ENCODE measurements around the gene SLC25A17.
"Not testable (repeated sequence)": the region's sequence is repeated elsewhere in the genome, so short reads cannot be mapped to it uniquely, and the experiment has no call there.

Gene SLC25A17

DNA sequence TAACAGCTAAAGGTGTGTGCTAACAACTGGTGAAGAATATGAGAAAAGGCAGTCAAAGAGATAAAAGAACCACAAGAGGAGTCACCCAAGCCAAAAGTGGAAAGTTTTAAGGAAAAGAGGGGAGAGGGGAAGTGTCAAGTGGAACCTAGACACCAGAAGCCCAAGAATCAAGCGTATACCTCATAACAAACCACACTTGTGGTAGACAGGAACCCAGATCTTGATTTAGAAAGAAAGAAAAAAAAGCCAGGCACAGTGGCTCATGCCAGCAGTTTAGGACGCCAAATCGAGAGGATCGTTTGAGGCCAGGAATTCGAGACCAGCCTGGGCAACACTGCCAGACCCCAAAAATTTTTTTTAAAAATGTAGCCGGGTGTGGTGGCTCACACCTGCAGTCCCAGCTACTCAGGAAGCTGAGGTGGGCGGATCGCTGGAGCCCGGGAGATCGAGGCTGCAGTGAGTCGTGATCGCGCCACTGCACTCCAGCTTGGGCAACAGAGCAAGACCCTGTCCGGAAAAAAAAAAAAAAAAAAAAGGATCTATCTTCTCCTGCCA is 877 bp downstream of the SLC25A17 start:
- no peak for DNase-seq

DNA sequence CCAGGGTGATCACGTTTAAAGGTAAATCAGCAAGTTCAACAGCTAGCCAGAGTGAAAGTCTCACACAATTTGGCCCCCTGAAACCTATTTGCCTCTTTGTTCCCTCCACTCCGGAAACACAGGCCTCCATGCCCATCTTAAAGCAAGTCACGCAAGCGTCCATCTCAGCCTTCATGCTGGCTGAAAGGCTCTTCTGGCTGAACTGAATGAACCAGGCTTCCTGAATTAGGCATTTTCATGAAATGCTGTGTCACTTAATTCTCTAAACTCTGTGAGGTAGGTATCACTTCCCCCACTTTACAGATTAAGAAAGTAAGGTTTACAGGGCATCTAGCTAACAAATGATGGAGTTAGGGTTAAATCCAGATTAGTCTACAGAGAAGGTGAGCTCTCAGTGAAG is 1.4 kb downstream of the SLC25A17 start:
- no peak for DNase-seq

DNA sequence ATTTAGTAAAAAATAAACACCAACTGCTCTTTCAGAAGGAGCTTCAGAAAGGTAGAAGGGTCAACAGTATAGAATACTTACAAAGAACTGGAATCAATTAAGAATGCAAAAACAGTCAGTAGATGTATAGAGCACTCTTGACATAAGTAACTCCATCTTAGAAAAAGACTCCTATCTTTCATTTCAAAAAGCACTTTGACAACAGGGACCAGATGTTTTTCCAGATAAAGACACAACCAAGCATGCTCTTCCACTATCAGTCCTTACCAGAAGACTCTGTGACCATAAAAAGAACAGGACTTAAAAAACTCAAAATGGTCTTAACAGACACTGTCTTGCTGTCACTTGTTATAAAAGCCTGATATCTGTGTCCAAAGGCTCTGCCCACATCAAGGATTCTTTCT is 5.2 kb downstream of the SLC25A17 start:
- DNase-seq, result no peak

DNA sequence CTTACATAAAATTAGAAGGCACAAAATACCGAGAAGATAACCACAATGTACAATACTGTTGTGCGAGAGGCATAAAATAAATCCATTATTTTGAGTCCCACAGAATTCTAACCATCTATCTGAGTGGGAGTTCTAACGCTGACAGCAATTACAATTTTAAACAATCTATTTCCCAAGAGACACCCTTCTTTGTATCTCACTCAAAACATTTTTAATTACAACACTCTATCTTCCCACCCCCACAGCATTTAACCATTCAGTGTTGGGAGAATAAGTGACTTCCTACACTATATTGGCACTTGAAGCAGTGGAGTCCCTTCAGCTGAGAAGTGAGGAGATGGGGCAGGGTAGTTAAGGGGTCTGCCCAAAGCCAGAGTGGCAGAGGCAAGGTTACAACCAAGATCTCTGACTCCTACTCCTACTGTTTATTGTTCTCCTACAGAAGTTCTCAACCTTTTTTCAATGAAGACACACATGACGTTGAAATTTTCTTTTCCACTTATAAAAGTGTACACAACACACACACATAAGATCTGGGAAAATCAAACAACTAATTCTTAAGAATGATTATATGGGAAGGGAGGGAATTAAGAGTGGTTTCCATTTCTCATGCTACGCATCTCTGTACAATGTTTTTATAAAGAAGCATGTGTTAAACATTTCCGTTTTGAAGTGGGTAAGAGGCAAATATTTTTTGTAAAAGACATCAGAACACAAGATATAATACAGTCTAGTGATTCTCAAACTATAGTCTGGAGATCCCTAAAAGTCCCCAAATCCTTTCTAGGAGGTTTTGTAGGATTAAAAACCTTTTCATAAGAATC is 10.9 kb downstream of the SLC25A17 start:
- no peak for DNase-seq

DNA sequence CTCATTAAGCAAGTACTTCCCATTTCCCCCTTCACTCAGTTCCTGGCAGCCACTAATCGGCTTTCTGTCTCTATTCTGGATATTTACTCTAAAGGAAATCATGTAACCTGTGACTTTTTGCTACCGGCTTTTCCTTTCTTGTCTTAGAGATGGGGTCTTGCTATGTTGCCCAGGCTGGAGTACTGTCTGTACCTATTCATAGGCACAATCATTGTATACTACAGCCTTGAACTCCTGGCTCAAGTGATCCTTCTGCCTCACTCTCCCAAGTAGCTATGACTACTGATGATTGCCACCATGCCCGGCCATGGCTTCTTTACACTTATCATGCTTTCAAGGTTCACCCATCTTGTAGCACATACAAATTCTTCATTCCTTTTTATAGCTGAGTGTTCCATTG is 12.4 kb downstream of the SLC25A17 start:
- no peak for DNase-seq

DNA sequence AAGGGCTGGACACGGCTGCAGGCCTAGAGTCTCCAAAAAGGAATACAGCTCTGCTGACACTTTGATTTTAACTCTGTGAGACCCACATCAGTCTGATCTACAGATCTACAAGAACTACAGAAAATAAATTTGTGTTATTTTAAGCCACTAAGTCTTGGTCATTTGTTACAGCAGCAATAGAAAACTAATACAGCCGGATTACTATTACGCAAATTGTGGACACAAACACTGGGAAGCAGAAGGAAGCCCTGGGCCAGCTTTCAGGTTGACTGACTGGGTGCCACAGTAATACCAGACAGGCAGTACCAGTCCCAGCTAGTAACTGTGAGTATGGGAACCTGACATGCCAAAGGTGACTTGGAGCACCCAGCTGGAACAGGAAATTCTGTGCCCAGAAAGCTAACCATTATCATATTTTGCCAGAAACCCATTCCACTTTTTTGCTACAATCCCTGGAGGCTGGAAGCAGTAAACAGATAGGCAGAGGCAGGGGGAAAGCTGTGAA is 13.4 kb downstream of the SLC25A17 start:
- DNase-seq, result no peak

DNA sequence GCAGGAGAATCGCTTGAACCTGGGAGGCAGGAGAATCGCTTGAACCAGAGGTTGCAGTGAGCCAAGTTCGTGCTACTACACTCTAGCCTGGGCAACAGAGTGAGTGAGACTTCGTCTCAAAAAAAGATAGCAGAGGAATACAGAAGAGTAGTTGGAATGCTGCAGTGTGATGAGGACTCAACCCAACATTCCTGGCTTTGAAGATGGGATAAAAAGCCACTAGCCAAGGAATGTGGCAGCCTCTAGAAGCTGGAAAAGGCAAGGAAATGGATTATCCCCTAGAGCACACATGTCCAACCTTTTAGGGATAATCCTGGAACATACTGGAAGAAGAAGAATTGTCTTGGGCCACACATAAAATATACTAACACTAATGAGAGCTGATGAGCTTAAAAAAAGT is 13.9 kb downstream of the SLC25A17 start:
- no peak for DNase-seq

DNA sequence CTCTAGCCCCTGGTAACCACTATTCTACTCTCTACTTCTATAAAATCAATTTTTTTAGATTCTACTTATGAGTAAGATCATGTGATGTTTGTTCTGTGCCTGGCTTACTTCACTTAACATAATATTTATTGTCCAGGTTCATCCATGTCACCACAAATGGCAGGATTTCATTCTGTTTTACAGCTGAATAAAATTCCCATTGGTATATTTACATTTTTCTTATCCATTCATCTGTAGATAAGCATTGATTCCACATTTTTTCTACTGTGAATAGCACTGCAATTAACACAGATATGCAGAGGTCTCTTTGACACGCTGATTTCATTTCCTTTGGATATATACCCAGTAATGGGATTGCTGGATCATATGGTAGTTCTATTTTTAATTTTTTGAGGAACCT is 15.8 kb downstream of the SLC25A17 start:
- no peak for DNase-seq

DNA sequence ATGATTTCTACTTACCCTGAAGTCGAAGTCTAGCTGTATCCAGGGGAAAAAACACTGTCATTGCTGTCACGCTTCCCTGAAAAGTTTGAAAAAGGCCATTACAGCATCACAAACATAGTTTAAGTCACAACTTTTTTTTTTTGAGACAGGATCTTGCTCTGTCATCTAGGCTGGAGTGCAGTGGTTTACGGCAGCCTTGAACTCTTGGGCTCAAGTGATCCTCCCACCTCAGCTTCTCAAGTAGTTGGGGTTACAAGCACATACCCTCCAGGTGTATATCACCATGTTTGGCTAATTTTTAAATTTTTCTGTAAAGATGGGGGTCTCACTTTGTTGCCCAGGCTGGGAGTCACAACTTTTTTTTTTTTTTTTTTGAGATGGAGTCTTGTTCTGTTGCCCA is 20.1 kb downstream of the SLC25A17 start:
- DNase-seq, result no peak

DNA sequence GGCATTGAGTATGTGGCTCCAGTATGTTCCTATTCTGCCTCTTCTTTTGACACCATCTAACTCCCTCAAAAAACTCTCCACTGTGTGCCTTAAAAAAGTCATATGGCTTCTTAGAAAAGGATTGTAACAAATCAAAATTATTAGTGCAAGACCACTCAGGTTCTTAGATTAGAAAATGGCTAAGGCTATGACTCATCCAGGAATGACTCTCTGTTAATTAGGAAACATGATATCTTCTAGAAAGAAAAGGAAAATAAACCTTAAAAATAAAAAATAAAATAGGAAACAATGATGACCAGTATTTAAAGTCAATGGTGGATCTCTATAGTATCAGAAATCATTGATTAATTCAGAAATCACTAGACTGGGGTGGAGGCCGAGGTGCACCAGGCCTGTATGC is 21.7 kb downstream of the SLC25A17 start:
- no peak for DNase-seq

DNA sequence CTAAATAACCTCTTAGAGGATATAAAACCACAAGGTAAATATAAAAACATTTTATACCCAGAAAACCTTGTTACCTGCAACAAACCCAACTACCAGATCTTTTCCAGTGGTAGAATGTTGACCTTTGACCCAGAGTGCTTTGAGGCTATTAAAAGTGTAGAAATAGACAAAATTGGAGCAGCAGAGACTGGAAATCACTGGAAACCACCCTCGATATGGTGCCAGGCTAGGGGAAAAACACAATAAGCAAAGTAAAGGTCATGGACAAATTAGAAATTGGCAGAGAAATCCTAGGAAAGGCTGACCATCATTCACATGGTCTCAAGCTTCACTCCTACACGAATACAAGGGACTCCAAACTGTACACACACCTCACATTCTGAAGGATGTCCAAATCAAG is 26.7 kb downstream of the SLC25A17 start:
- no peak for DNase-seq

DNA sequence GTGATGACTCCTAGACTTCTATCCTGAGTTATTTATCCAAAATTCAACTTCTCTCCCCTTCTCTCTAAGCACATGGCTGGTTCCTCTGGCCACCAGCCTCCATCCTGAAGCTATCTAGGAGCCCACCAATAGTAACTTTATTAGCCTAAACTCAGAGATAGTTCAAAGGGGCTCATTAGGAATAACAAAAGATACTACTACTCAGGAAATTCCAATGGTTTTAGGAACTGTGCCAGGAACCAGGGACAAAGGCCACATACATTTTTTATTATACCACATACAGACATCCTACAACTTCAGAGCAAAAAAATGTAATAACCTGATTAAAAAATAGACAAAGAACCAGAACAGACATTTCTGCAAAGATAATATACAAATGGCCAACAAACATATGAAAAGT is 27.9 kb downstream of the SLC25A17 start:
- DNase-seq, result no peak

DNA sequence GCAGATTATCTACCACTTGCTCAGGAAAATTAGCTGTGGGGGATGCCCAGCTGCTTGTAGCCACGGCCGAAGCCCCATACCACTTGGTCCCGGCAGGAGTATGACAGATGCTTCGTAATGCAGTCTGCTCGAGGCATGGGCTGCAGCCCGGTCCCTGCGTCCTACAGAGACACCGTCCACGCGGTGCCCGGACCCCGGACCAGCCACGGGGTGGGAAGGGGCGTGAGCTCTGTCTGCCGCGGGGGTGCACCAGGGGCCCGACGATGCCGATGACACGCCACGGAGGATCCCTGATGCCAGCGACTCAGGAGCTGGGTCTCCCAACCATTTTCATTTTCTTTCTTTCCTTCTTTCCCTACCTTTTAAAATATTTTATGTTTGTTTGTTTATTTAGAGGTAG is 30.0 kb downstream of the SLC25A17 start:
- DNase-seq, result no peak

DNA sequence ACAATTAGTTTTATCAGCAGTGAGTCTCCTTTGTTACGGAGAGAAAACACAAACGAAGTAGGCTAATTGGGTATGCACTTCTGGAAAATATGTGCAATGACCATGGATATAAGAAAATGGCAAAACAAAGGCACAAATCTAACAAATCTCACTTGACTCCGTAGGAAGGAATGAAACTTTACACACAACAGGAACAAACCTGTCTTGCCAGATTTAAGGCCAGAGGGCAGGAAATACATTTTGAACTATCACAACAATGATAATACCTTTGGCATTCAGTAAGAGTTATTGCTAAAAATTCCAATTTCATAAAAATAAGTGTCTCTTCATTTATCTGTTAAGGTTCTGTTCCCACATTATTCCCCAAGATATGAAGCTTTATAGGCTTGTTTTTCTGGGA is 36.6 kb downstream of the SLC25A17 start:
- DNase-seq, result no peak

DNA sequence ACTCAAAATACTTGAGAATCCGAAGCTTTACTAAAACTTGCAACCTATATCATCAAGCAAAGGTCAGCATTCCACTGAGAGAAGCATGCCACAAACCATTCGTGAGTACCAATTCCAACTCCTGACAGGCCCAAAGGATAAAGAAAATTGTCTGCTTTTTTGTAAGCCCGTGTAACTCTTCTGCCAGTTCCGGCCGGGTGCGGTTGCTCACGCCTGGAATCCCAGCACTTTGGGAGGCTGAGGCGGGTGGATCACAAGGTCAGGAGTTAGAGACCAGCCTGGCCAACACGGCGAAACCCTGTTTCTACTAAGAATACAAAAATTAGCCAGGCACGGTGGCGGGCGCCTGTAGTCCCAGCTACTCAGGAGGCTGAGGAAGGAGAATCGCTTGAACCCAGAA is 37.4 kb downstream of the SLC25A17 start:
- not testable (repeated sequence) for DNase-seq

DNA sequence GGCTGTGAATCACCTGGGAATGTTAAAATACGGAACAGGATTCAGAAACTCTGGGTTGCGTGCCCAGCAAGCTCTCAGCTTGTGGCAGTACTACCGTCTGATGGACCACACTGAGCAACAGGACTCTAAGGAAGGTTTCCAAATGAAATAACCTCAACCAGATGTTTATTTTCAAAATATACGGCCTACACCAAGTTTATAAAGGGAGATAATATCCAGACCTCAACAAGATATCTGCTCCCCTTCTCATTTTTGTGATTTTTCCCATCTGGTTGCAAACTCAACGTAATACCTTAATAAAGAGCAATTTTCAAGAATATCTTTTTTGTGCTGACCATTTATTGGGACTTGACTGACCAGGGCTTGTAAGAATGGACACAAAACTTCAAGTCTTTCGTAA is 49.4 kb downstream of the SLC25A17 start:
- DNase-seq, result no peak

DNA sequence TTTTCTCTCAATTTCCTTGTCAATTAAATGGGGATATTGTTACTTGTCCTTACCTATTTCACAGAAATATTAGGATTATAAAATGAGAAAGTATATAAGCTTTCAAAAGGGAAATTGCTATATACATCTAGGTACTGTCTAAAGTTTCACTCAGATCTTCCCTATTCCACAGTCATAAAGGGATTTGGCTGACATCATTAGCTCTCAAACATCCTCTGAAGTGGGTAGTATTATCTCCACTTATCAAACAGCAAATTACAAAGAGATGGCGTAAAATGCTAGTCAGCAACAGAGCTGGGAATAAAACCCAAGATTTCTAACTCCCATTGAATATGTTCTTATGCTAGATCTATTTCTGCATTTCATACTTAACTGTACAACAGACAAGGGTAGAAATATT is 50.9 kb downstream of the SLC25A17 start:
- DNase-seq, result no peak

DNA sequence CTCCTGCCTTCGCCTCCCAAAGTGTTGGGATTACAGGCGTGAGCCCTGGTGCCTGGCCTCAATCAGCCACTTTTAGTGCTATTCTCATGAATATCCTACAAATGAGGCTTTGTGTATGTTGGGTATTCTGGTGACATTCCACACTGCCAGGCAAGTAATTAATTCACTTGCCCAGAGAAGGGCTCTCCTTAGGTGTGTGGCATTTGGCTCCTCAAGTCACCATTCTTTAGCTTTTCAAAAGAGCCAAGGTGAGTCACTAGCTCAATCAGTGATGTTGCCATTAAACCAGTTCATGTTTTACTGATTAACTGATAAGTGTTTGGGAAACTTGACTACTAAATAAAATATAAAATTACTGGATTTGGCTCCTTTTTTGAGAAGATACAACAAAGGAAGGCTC is 52.2 kb downstream of the SLC25A17 start:
- DNase-seq, result no peak

DNA sequence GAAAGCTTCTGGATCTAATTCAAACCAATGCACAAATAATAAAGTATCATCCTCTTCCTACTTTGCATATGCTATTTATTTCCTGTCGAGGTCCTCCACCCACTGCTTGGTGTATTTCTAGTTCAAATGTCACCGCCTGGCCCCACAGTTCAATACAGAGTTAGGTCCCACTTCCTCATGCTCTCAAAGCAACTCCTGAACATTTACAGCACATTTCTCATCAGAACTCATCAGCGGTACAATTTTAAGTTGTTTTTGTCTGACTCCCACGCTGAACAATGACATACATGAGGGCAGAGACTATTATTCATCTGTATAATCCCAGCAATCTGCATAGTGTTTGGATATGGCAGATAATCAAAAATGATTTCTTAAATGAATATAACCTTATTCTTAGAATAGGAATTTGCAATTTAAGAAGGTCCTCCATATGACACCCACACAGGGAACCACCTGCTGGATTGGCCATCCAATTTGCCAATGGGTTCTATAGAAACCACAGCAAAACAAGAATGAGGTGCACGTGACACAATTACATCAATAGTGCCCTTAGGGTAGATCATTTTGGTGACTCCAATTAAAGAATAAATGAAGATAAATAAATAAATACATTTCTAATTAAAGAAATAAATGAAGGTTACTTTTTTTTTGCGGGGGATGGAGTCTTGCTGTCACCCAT is 54.2 kb downstream of the SLC25A17 start:
- no peak for DNase-seq

DNA sequence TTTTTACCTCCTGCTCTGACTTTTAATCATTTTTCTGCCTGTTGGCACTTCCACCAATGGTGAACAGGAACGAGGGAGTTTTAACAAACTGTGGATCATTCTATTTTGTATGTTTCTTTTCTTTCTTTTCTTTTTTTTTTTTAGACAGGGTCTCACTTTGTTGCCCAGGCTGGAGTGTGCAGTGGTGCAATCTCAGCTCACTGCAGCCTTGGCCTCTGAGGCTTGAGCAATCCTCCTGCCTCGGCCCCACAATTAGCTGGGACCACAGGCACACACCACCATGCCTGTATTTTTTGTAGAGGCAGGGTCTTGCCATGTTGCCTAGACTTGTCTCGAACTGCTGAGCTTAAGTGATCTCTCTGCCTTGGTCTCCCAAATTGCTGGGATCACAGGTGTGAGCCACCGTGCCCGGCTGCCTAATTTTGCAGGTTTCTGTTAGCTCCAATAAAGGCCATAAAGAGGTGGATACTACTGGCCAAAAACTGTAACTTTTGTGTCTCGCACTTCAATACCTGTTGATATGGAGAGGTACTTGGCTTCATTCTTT is 59.8 kb downstream of the SLC25A17 start:
- no peak for DNase-seq

DNA sequence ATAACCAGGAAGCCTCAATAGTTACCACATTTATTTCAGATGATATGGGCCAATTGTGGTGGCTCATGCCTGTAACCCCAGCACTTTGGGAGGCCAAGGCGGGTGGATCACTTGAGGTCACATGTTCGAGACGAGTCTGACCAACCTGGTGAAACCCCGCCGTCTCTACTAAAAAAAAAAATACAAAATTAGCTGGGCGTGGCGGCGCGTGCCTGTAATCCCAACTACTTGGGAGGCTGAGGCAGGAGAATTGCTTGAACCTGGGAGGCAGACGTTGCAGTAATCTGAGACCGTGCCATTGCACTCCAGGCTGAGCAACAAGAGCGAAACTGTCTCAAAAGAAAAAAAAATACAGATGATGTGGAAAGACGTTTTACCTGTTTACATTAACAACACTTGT is 60.3 kb downstream of the SLC25A17 start:
- not testable (repeated sequence) for DNase-seq

DNA sequence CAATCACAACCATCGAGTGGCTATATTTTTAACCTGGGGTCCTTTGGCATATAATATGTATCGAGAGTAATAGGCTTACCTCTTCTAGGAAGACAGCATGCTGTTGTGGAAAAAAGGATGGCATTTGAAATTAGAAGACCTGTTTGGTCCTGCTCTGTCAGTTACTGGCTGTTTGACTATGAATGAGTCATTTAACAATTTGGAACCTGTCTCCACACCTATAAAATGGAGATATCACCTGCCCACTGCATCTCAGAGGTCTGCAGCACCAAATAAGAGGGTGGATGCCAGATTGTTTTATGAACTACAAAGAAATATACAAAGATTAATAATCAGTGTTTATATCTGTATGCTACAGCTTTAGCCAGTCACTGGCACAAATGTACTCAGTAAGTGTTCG is 60.8 kb downstream of the SLC25A17 start:
- DNase-seq, result no peak

DNA sequence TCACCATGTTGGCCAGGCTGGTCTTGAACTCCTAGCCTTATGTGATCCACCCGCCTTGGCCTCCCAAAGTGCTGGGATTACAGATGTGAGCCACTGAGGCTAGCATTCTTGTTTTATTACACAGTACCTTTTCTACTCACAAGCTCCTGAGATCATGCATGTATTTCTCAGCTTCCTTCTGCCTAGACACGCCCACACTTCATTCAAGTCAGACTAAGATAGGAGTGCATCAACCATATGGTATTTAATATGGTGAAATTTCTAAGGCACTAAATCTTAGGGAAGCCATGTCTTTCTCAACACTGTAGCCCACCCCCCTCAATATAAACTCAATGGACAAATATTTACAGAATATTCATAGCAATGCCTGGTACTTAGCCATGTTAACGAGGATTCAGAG is 62.1 kb downstream of the SLC25A17 start:
- DNase-seq, result no peak

DNA sequence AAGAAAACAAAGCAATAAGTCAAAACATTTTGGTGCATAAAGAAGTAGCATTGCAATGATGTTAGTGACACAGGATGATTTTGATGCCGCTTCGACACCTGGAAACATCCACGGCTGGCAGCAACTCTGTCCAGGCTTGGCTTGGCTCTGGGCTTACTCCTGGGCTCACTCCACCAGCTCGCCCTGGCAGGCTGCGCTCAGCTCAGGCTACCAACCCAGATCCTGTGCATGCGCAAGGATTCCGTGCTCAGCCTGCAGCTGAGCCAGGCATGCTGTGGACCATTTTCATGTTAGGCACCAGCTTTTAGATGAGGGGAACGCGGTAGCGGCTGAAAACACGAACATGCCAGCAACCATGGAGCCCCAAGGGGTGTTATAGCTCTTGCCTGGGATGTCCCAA is 66.0 kb downstream of the SLC25A17 start:
- DNase-seq, result no peak

Data from NCI-H2171 (cell line).